ENCODE measurements around the gene MORC1.

Gene MORC1

GRCh38 chr3:108909799-108910198 is 208.1 kb downstream of the MORC1 start:
- no peak for DNase-seq (ENCODE audit: low read depth)
- H3K4me3 ChIP-seq (replicated peaks; ENCODE audit: low read depth, low read length) = no peak overlapping the region
- no peak for TF ChIP-seq CTCF (IDR thresholded peaks at IDR 0.05; ENCODE audit: low read length, missing control alignments)

Measured in fibroblast of pulmonary artery (primary cell).